GM12878 (cell line): ENCODE measurements around the gene IGF2BP2. TPM values are rescaled to one million over a fixed set of nuclear protein-coding genes. Genes with fewer than 3 reads are reported as not detected.

Source experiments
- ATAC-seq: fragments of 200-7000 bp; cut with Tn5 transposase; 3 replicates; pipeline ENCODE4 v1.9.1; 2020; ENCODE audit warnings: mild to moderate bottlenecking, moderate library complexity
- BruUV-seq: library from RNA; stranded (reverse); fragments of 400-500 nt; replicated peaks from 2 replicates; lab custom pipeline; 2021; lab: Mats Ljungman, UMichigan
- CTCF ChIA-PET: fragments of 300-600 bp; sonication (Branson Sonifier 250); formaldehyde crosslinking; extraction: SDS; loops from one replicate; lab custom pipeline; 2021; ENCODE audit warnings: inconsistent platforms; lab: Yijun Ruan, JAX
- POLR2A ChIA-PET: fragments of 350-600 bp; formaldehyde crosslinking; extraction: SDS; loops from one replicate; lab custom pipeline; 2021; ENCODE audit warnings: inconsistent platforms; lab: Charles Lee
- RAD21 ChIA-PET: fragments of 300-600 bp; sonication (Branson Sonifier 250); formaldehyde crosslinking; loops from one replicate; lab custom pipeline; 2023; ENCODE audit warnings: antibody characterized with exemption; ENCODE audit not compliant: unreplicated experiment; lab: Charles Lee
- SMC1A ChIA-PET: fragments of 300-600 bp; sonication (Branson Sonifier 250); formaldehyde crosslinking; loops from one replicate; lab custom pipeline; 2023; ENCODE audit not compliant: unreplicated experiment, uncharacterized antibody; lab: Charles Lee
- DNase-seq: peaks from one replicate; pipeline ENCODE4 v3.0.0-alpha.2; 2011; ENCODE audit warnings: low read depth, low spot score
- FAIRE-seq: peaks from 3 replicates; lab custom pipeline; 2011; peaks lifted over from hg19 to GRCh38; lab: Jason Lieb, UNC
- H2AFZ ChIP-seq: 2 replicates; pipeline ENCODE4 v1.6.0; 2011; ENCODE audit warnings: low read depth, low read length, control low read depth; ENCODE audit not compliant: control insufficient read depth
- H3K27ac ChIP-seq: 2 replicates; pipeline ENCODE4 v1.5.1; 2011; ENCODE audit warnings: control low read depth; ENCODE audit not compliant: control insufficient read depth, insufficient read depth
- H3K27me3 ChIP-seq, 2 experiments: replicated peaks in 1 of 2; 2 replicates each; pipeline versions ENCODE4 v1.6.0 to v1.6.1; 2011; ENCODE audit warnings: low read length in 1 of 2; ENCODE audit not compliant: control insufficient read depth in 2 of 2, insufficient read depth in 2 of 2
- H3K36me3 ChIP-seq, 2 experiments: 2 replicates each; pipeline ENCODE4 v1.5.1; 2011; ENCODE audit warnings: low read length in 1 of 2; ENCODE audit not compliant: control insufficient read depth in 2 of 2, insufficient read depth in 2 of 2
- H3K4me1 ChIP-seq: 2 replicates; pipeline ENCODE4 v1.6.1; 2011; ENCODE audit warnings: mild to moderate bottlenecking, low read length, moderate library complexity, mixed read lengths; ENCODE audit not compliant: control insufficient read depth, insufficient read depth
- H3K4me2 ChIP-seq: 2 replicates; pipeline ENCODE4 v1.6.0; 2011; ENCODE audit warnings: control low read depth; ENCODE audit not compliant: control insufficient read depth, insufficient read depth
- H3K4me3 ChIP-seq: fragments of 200-600 bp; sonication (generic); 2 replicates; pipeline ENCODE4 v1.5.1; 2016
- H3K79me2 ChIP-seq: 2 replicates; pipeline ENCODE4 v1.6.0; 2011; ENCODE audit warnings: low read length; ENCODE audit not compliant: control insufficient read depth, insufficient read depth
- H3K9ac ChIP-seq: 2 replicates; pipeline ENCODE4 v1.8.0; 2011; ENCODE audit warnings: low read length, control low read depth, mixed read lengths; ENCODE audit not compliant: control insufficient read depth, insufficient read depth
- H3K9me3 ChIP-seq: replicated peaks from 3 replicates; pipeline ENCODE4 v1.5.1; 2011; ENCODE audit warnings: mild to moderate bottlenecking, low read length; ENCODE audit not compliant: control insufficient read depth, insufficient read depth
- H4K20me1 ChIP-seq: 2 replicates; pipeline ENCODE4 v1.6.0; 2011; ENCODE audit not compliant: control insufficient read depth, insufficient read depth
- CHD2 ChIP-seq: IDR thresholded peaks from 2 replicates; pipeline ENCODE4 v1.6.1; 2011; ENCODE audit warnings: low read depth, low read length, improper control_type of control experiment, borderline replicate concordance
- EP300 ChIP-seq, 2 experiments: fragments of 150-350 bp in 1 of 2; IDR thresholded peaks; 2 replicates each; pipeline ENCODE4 v1.6.1; 2011 to 2012; ENCODE audit warnings: low read depth in 2 of 2, low read length in 2 of 2, borderline replicate concordance in 1 of 2, improper control_type of control experiment in 1 of 2, inconsistent platforms in 1 of 2; ENCODE audit not compliant: control insufficient read depth in 1 of 2
- MAX ChIP-seq: IDR thresholded peaks from 2 replicates; pipeline ENCODE4 v1.6.1; 2012; ENCODE audit warnings: low read depth, low read length, improper control_type of control experiment
- MYB ChIP-seq: fragments of 150-350 bp; IDR thresholded peaks from 2 replicates; pipeline ENCODE4 v1.6.1; 2014; ENCODE audit warnings: mild to moderate bottlenecking, low read depth, low read length, borderline replicate concordance
- NFIC ChIP-seq: IDR thresholded peaks from 2 replicates; pipeline ENCODE4 v1.6.1; 2012; ENCODE audit warnings: low read depth, mild to moderate bottlenecking, inconsistent platforms, low read length, moderate library complexity
- NR2C1 ChIP-seq: fragments of 450-650 bp; IDR thresholded peaks from 2 replicates; pipeline ENCODE4 v1.6.1; 2017; ENCODE audit warnings: antibody characterized with exemption, mild to moderate bottlenecking, moderate library complexity
- NR2F1 ChIP-seq: fragments of 450-650 bp; conservative IDR thresholded peaks from 2 replicates; pipeline ENCODE4 v1.6.1; 2017; ENCODE audit warnings: mild to moderate bottlenecking
- POLR2AphosphoS2 ChIP-seq: IDR thresholded peaks from 2 replicates; pipeline ENCODE4 v1.6.1; 2011; ENCODE audit warnings: low read depth, mild to moderate bottlenecking, low read length, improper control_type of control experiment, moderate library complexity
- RBBP5 ChIP-seq: fragments of 200-600 bp; sonication (generic); conservative IDR thresholded peaks from 2 replicates; pipeline ENCODE4 v1.6.1; 2016
- RUNX3 ChIP-seq: IDR thresholded peaks from 2 replicates; pipeline ENCODE4 v1.6.1; 2012; ENCODE audit warnings: low read length, inconsistent platforms
- SMARCA5 ChIP-seq: fragments of 450-650 bp; IDR thresholded peaks from 2 replicates; pipeline ENCODE4 v1.6.1; 2017; ENCODE audit warnings: mild to moderate bottlenecking
- YBX1 ChIP-seq: fragments of 450-650 bp; IDR thresholded peaks from 2 replicates; pipeline ENCODE4 v1.6.1; 2016; ENCODE audit warnings: antibody characterized with exemption
- ZNF274 ChIP-seq: IDR thresholded peaks from one replicate; pipeline ENCODE4 v1.8.0; 2011; ENCODE audit not compliant: insufficient read length, insufficient read depth
- ZNF622 ChIP-seq: fragments of 450-650 bp; IDR thresholded peaks from 2 replicates; pipeline ENCODE4 v1.6.1; 2017; ENCODE audit warnings: mild to moderate bottlenecking, inconsistent platforms
- ZSCAN29 ChIP-seq: fragments of 450-650 bp; IDR thresholded peaks from 2 replicates; pipeline ENCODE4 v1.6.1; 2017; ENCODE audit warnings: mild to moderate bottlenecking, moderate library complexity
- WGBS: methylation state at CpG from one replicate; pipeline ENCODE4 v1.1.6; 2016; ENCODE audit warnings: low lambda C conversion rate; ENCODE audit not compliant: insufficient replicate concordance, insufficient coverage; ENCODE audit errors: missing lambda C conversion rate; 5-methylcytosine and 5-hydroxymethylcytosine counted together
- in situ Hi-C: fragments of 300-500 bp; cut with MboI; formaldehyde crosslinking; loops from 9 replicates; pipeline ENCODE4 v1.14.3; 2018; ENCODE audit warnings: mixed read lengths
- intact Hi-C: fragments of 100-400 bp; cut with micrococcal nuclease; formaldehyde crosslinking; loops from one replicate; pipeline ENCODE4 v1.14.2; 2022; ENCODE audit not compliant: unreplicated experiment
- polyA plus RNA-seq, 11 experiments: library from polyadenylated mRNA; depleted of rRNA in 4 of 11; unstranded in 6 of 11; stranded (reverse) in 5 of 11; fragments of >200 nt; fragmentation: Nextera tagmentation in 4 of 11; fragmentation: Illumina TruSeq in 1 of 11; extraction: Ambion mirVana in 4 of 11; extraction: Trizol in 1 of 11; gene quantifications; 1 replicate in 1 of 11; 2 replicates in 10 of 11; pipeline versions ENCODE4 v1.2.1 to v1.2.3, GENCODE V29; 2011 to 2016; ENCODE audit warnings: inconsistent platforms in 2 of 11, missing spikeins in 2 of 11, low read depth in 1 of 11
- total RNA-seq, 4 experiments: library from RNA; depleted of rRNA in 3 of 4; stranded (reverse); fragments of >200 nt in 3 of 4; fragmentation: Illumina TruSeq in 1 of 4; extraction: Trizol in 1 of 4; gene quantifications; 2 replicates each; pipeline versions ENCODE4 v1.2.1 to v1.2.3, GENCODE V29; 2013 to 2021
- TF ChIP-seq, protein P1 (sequence below): fragments of 450-650 bp; IDR thresholded peaks from 2 replicates; pipeline ENCODE4 v1.6.1; 2017; ENCODE audit warnings: borderline replicate concordance
- TF ChIP-seq, protein P2 (sequence below): fragments of 450-650 bp; IDR thresholded peaks from 2 replicates; pipeline ENCODE4 v1.6.1; 2016; ENCODE audit warnings: mild to moderate bottlenecking

Gene IGF2BP2
- total and polyA plus RNA-seq, 10 of the 15 experiments (the other 5 are each of a cell fraction or from before 2014, with no cell fraction given) = 0.25 to 0.72 TPM; not detected in 8

DNA sequence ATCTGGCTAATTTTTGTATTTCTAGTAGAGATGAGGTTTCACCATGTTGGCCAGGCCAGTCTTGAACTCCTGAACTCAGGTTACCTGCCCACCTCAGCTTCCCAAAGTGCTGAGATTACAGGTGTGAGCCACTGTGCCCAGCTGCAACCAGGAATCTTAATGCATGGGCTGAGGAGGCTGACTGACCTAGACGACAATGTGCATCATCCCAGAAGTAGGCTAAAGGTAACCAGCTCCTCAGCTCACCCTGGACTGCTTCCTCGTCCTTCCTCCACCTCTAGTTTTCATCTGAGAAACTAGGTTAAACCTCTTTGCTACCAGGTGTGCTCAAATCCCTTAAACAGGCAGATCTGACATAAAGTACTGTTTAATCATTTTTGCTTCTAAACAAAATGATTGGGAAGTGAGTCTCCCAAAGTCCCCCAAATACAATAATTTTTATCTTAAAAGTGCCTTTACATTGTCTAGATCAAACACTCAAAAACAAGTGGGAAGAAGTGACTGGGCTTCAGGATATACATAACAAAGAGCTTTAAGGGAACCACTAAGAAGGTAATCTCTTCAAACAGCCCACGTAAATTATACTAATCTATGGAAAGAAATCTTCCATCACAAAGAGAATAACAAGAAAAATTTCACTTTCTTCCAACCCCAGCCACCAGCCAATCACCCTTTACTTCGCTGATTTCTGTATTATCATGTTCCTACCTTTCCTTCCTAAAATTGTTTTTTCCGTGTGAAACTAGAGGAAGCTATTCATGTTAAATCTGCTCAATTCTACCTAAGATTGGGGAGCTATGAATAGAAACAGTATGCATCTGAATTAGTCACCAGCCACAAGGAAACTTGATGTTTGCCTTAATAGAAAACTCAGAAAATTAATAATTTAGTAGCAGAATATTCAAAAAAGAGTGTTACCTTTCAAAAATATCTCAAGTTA is 34.7 kb downstream of the IGF2BP2 start (continued):
- TF ChIP-seq RBBP5 = no peak

- Histone ChIP-seq H3K36me3 (no peaks in the 10 kb centered on the region), H3K4me2 (no peak overlapping the region), H3K9ac (no peak overlapping the region), H2AFZ (no peak overlapping the region), H3K4me1 (no peaks in the 10 kb centered on the region), H3K4me3 (no peak overlapping the region), H3K79me2 (no peaks in the 10 kb centered on the region), H3K27me3 (no peaks in the 10 kb centered on the region; a peak in 1 of 4 replicates), H3K9me3 (no peaks in the 10 kb centered on the region), H4K20me1 (no peaks in the 10 kb centered on the region), H3K27ac (no peak overlapping the region)
- POLR2A ChIA-PET = interaction anchor here (0.5 to 0.7 kb wide), 2 partner anchors 26 to 529 kb away, joined by 3 to 7 read pairs; no protein-coding TSS in a partner anchor
- no peak for DNase-seq
- 92% methylated on average over 2 of the region's 2 CpGs for WGBS
- no peak for FAIRE-seq
- CTCF ChIA-PET = no interaction called here
- intact Hi-C loops = no loop called here
- TF ChIP-seq EP300 (IDR thresholded peaks at IDR 0.05; ENCODE audit: borderline replicate concordance in 1 of 2, control insufficient read depth in 1 of 2, low read depth in 2 of 2, low read length in 2 of 2) = no peak
- no peak for TF ChIP-seq NFIC
- no peak for TF ChIP-seq SMARCA5
- no peak for TF ChIP-seq RUNX3
- TF ChIP-seq ZNF622 = no peak
- no peak for TF ChIP-seq CHD2
- TF ChIP-seq POLR2AphosphoS2 = no peak
- TF ChIP-seq MAX = no peak
- no peak for TF ChIP-seq ZNF274
- TF ChIP-seq MYB = no peak
- TF ChIP-seq, protein P1, sequence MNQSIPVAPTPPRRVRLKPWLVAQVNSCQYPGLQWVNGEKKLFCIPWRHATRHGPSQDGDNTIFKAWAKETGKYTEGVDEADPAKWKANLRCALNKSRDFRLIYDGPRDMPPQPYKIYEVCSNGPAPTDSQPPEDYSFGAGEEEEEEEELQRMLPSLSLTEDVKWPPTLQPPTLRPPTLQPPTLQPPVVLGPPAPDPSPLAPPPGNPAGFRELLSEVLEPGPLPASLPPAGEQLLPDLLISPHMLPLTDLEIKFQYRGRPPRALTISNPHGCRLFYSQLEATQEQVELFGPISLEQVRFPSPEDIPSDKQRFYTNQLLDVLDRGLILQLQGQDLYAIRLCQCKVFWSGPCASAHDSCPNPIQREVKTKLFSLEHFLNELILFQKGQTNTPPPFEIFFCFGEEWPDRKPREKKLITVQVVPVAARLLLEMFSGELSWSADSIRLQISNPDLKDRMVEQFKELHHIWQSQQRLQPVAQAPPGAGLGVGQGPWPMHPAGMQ = no peak
- TF ChIP-seq NR2C1 = no peak
- no peak for TF ChIP-seq YBX1
- no peak for TF ChIP-seq ZSCAN29
- no peak for TF ChIP-seq NR2F1
- TF ChIP-seq, protein P2, sequence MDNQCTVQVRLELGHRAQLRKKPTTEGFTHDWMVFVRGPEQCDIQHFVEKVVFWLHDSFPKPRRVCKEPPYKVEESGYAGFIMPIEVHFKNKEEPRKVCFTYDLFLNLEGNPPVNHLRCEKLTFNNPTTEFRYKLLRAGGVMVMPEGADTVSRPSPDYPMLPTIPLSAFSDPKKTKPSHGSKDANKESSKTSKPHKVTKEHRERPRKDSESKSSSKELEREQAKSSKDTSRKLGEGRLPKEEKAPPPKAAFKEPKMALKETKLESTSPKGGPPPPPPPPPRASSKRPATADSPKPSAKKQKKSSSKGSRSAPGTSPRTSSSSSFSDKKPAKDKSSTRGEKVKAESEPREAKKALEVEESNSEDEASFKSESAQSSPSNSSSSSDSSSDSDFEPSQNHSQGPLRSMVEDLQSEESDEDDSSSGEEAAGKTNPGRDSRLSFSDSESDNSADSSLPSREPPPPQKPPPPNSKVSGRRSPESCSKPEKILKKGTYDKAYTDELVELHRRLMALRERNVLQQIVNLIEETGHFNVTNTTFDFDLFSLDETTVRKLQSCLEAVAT = no peak
- in situ Hi-C loops = no loop called here
- BruUV-seq = no TSS peak
- RAD21 ChIA-PET = no interaction called here
- SMC1A ChIA-PET = interaction anchor here (1.1 kb wide), 1 partner anchor 48 kb away, joined by 3 read pairs; no protein-coding TSS in a partner anchor
- ATAC-seq = no peak
Observed at GRCh38 chr3:185789134-185789533, 35.7 kb downstream of the IGF2BP2 start.
